IMR-90 (cell line): ENCODE results near the gene OLFM4. TPM values are rescaled to one million over a fixed set of nuclear protein-coding genes. Genes with fewer than 3 reads are reported as not detected.

Experiments used
- ATAC-seq: fragments of 200-7000 bp; cut with Tn5 transposase; 2 replicates; pipeline ENCODE4 v1.9.1; 2020; ENCODE audit warnings: low read depth, mild to moderate bottlenecking, moderate library complexity
- BruUV-seq: library from RNA; stranded (reverse); fragments of 400-500 nt; replicated peaks from 2 replicates; lab custom pipeline; 2021; lab: Mats Ljungman, UMichigan
- CTCF ChIA-PET: fragments of 300-600 bp; formaldehyde crosslinking; extraction: SDS; loops from one replicate; lab custom pipeline; 2021; ENCODE audit warnings: antibody characterized with exemption; lab: Yijun Ruan, JAX
- POLR2A ChIA-PET: fragments of 300-600 bp; sonication (Branson Sonifier 250); formaldehyde crosslinking; loops from one replicate; lab custom pipeline; 2022; ENCODE audit warnings: antibody characterized with exemption; ENCODE audit not compliant: unreplicated experiment; lab: Charles Lee
- DNase-seq: peaks from one replicate; pipeline ENCODE4 v3.0.0; 2013
- H2AFZ ChIP-seq: replicated peaks from 2 replicates; pipeline ENCODE3; 2013; ENCODE audit warnings: low read length, mild to moderate bottlenecking; ENCODE audit not compliant: poor library complexity
- H2AK5ac ChIP-seq: 2 replicates; pipeline ENCODE4 v1.6.1; 2013; ENCODE audit warnings: low read depth, low read length, inconsistent platforms
- H2AK9ac ChIP-seq: replicated peaks from 2 replicates; pipeline ENCODE3; 2013; ENCODE audit warnings: mild to moderate bottlenecking, low read depth, low read length, moderate library complexity; ENCODE audit not compliant: poor library complexity
- H2BK120ac ChIP-seq: 2 replicates; pipeline ENCODE4 v1.6.1; 2013; ENCODE audit warnings: low read depth, low read length, inconsistent platforms
- H2BK15ac ChIP-seq: 3 replicates; pipeline ENCODE4 v1.6.1; 2013; ENCODE audit warnings: low read depth, low read length, inconsistent platforms
- H2BK20ac ChIP-seq: 2 replicates; pipeline ENCODE4 v1.6.1; 2013; ENCODE audit warnings: low read depth, mild to moderate bottlenecking, inconsistent platforms, low read length, moderate library complexity
- H2BK5ac ChIP-seq: 2 replicates; pipeline ENCODE4 v1.6.1; 2013; ENCODE audit warnings: mild to moderate bottlenecking, low read depth, low read length, inconsistent platforms; ENCODE audit not compliant: poor library complexity, severe bottlenecking
- H3K14ac ChIP-seq: replicated peaks from 2 replicates; pipeline ENCODE4 v1.6.1; 2013; ENCODE audit warnings: low read depth, low read length, inconsistent platforms
- H3K18ac ChIP-seq: 2 replicates; pipeline ENCODE4 v1.6.1; 2013; ENCODE audit warnings: low read depth, low read length, control low read depth
- H3K23ac ChIP-seq: 2 replicates; pipeline ENCODE4 v1.6.1; 2013; ENCODE audit warnings: low read depth, low read length, inconsistent platforms
- H3K27ac ChIP-seq: 2 replicates; pipeline ENCODE4 v1.5.1; 2013; ENCODE audit warnings: mild to moderate bottlenecking, control low read depth, low read length; ENCODE audit not compliant: insufficient read depth
- H3K27me3 ChIP-seq: 2 replicates; pipeline ENCODE4 v1.6.1; 2013; ENCODE audit warnings: low read length; ENCODE audit not compliant: control insufficient read depth, insufficient read depth
- H3K36me3 ChIP-seq: 2 replicates; pipeline ENCODE4 v1.6.1; 2013; ENCODE audit warnings: low read length, mixed read lengths; ENCODE audit not compliant: control insufficient read depth, insufficient read depth
- H3K4ac ChIP-seq: 2 replicates; pipeline ENCODE4 v1.6.1; 2013; ENCODE audit warnings: low read depth, low read length, inconsistent platforms
- H3K4me1 ChIP-seq: 2 replicates; pipeline ENCODE4 v1.6.1; 2013; ENCODE audit warnings: low read length, mixed read lengths; ENCODE audit not compliant: control insufficient read depth, insufficient read depth
- H3K4me2 ChIP-seq: 2 replicates; pipeline ENCODE4 v1.6.1; 2013; ENCODE audit warnings: low read depth, mild to moderate bottlenecking, control low read depth, low read length, moderate library complexity
- H3K4me3 ChIP-seq: 2 replicates; pipeline ENCODE4 v1.5.1; 2013; ENCODE audit warnings: low read depth, mild to moderate bottlenecking, control low read depth, low read length, moderate library complexity; ENCODE audit not compliant: insufficient read depth
- H3K56ac ChIP-seq: 2 replicates; pipeline ENCODE4 v1.6.1; 2013; ENCODE audit warnings: low read length, inconsistent platforms; ENCODE audit not compliant: insufficient read depth; ENCODE audit errors: extremely low read depth
- H3K79me1 ChIP-seq, 2 experiments: 2 replicates each; pipeline ENCODE4 v1.6.1; 2013; ENCODE audit warnings: low read length in 2 of 2, inconsistent platforms in 1 of 2, low read depth in 1 of 2
- H3K9ac ChIP-seq: 2 replicates; pipeline ENCODE4 v1.6.1; 2013; ENCODE audit warnings: low read depth, low read length, control low read depth
- H3K9me1 ChIP-seq: 2 replicates; pipeline ENCODE4 v1.6.1; 2013; ENCODE audit warnings: low read length, inconsistent platforms; ENCODE audit not compliant: insufficient read depth
- H3K9me3 ChIP-seq: 2 replicates; pipeline ENCODE4 v1.6.1; 2013; ENCODE audit warnings: low read length; ENCODE audit not compliant: control insufficient read depth, insufficient read depth
- H4K20me1 ChIP-seq: 2 replicates; pipeline ENCODE4 v1.6.1; 2013; ENCODE audit warnings: low read length, inconsistent platforms; ENCODE audit not compliant: insufficient read depth
- H4K5ac ChIP-seq: 2 replicates; pipeline ENCODE4 v1.6.1; 2013; ENCODE audit warnings: mild to moderate bottlenecking, low read depth, low read length, control low read depth
- H4K8ac ChIP-seq, 2 experiments: 2 replicates each; pipeline ENCODE4 v1.6.1; 2013; ENCODE audit warnings: low read depth in 2 of 2, low read length in 2 of 2, control low read depth in 1 of 2, inconsistent platforms in 1 of 2
- H4K91ac ChIP-seq: 2 replicates; pipeline ENCODE4 v1.6.1; 2013; ENCODE audit warnings: low read depth, low read length, inconsistent platforms; ENCODE audit not compliant: insufficient read depth
- BHLHE40 ChIP-seq: fragments of 150-350 bp; IDR thresholded peaks from 2 replicates; pipeline ENCODE4 v1.6.1; 2016; ENCODE audit warnings: mild to moderate bottlenecking, low read depth, low read length
- CEBPB ChIP-seq: IDR thresholded peaks from 2 replicates; pipeline ENCODE4 v1.6.1; 2012; ENCODE audit warnings: low read depth, low read length, improper control_type of control experiment
- CHD1 ChIP-seq: IDR thresholded peaks from 2 replicates; pipeline ENCODE4 v1.6.1; 2012; ENCODE audit warnings: low read depth, low read length, improper control_type of control experiment
- CTCF ChIP-seq: conservative IDR thresholded peaks from 2 replicates; pipeline ENCODE4 v1.5.1; 2012; ENCODE audit warnings: mild to moderate bottlenecking, low read depth, low read length, improper control_type of control experiment
- ELK1 ChIP-seq: fragments of 150-350 bp; IDR thresholded peaks from 2 replicates; pipeline ENCODE4 v1.6.1; 2016; ENCODE audit warnings: low read depth, mild to moderate bottlenecking, low read length, moderate library complexity, borderline replicate concordance
- FOS ChIP-seq: fragments of 150-350 bp; IDR thresholded peaks from 2 replicates; pipeline ENCODE4 v1.6.1; 2016; ENCODE audit warnings: low read depth, low read length
- MAFK ChIP-seq: IDR thresholded peaks from 2 replicates; pipeline ENCODE4 v1.6.1; 2012; ENCODE audit warnings: low read depth, low read length, improper control_type of control experiment
- MAZ ChIP-seq: IDR thresholded peaks from 2 replicates; pipeline ENCODE4 v1.6.1; 2012; ENCODE audit warnings: low read depth, mild to moderate bottlenecking, low read length, improper control_type of control experiment, moderate library complexity, borderline replicate concordance
- MXI1 ChIP-seq: IDR thresholded peaks from 2 replicates; pipeline ENCODE4 v1.6.1; 2012; ENCODE audit warnings: low read depth, mild to moderate bottlenecking, low read length, moderate library complexity, borderline replicate concordance
- NFE2L2 ChIP-seq: fragments of 150-350 bp; IDR thresholded peaks from 2 replicates; pipeline ENCODE4 v1.6.1; 2016; ENCODE audit warnings: low read depth, mild to moderate bottlenecking, low read length
- POLR2A ChIP-seq: IDR thresholded peaks from 2 replicates; pipeline ENCODE4 v1.6.1; 2012; ENCODE audit warnings: mild to moderate bottlenecking, low read depth, low read length
- RAD21 ChIP-seq: IDR thresholded peaks from 2 replicates; pipeline ENCODE4 v1.6.1; 2012; ENCODE audit warnings: low read length, improper control_type of control experiment
- RCOR1 ChIP-seq: IDR thresholded peaks from 2 replicates; pipeline ENCODE4 v1.6.1; 2012; ENCODE audit warnings: mild to moderate bottlenecking, low read length, improper control_type of control experiment; ENCODE audit not compliant: insufficient replicate concordance
- RFX5 ChIP-seq: IDR thresholded peaks from 2 replicates; pipeline ENCODE4 v1.8.0; 2012; ENCODE audit warnings: low read depth, mild to moderate bottlenecking, low read length, moderate library complexity
- SMC3 ChIP-seq: fragments of 150-350 bp; IDR thresholded peaks from 2 replicates; pipeline ENCODE4 v1.6.1; 2016; ENCODE audit warnings: low read depth, mild to moderate bottlenecking, antibody characterized with exemption, low read length, moderate library complexity
- USF2 ChIP-seq: fragments of 150-350 bp; IDR thresholded peaks from 2 replicates; pipeline ENCODE4 v1.6.1; 2017; ENCODE audit warnings: mild to moderate bottlenecking, antibody characterized with exemption, low read length, low read depth
- WGBS, 2 experiments: methylation state at CpG; one replicate each; pipeline versions ENCODE4 v1.1.5 to v1.1.7; 2013; ENCODE audit warnings: missing lambda C conversion rate in 2 of 2; ENCODE audit not compliant: insufficient read length in 1 of 2; ENCODE audit errors: extremely low coverage in 2 of 2; 5-methylcytosine and 5-hydroxymethylcytosine counted together
- dilution Hi-C: fragments of 300-500 bp; cut with HindIII; formaldehyde crosslinking; loops from one replicate; pipeline ENCODE4 v1.14.3; 2018; ENCODE audit warnings: low sequenced_read_pairs; ENCODE audit not compliant: unreplicated experiment
- in situ Hi-C: fragments of 300-500 bp; cut with MboI; formaldehyde crosslinking; loops from 3 replicates; pipeline ENCODE4 v1.14.3; 2019; ENCODE audit warnings: low sequenced_read_pairs, inconsistent platforms, mixed read lengths
- intact Hi-C: fragments of 100-400 bp; cut with micrococcal nuclease; formaldehyde crosslinking; loops from 2 replicates; pipeline ENCODE4 v1.10.0; 2022
- polyA plus RNA-seq, 3 experiments: library from polyadenylated mRNA; depleted of rRNA; stranded (reverse); fragments of >200 nt; gene quantifications; 2 replicates each; pipeline ENCODE4 v1.2.3, GENCODE V29; 2012; ENCODE audit warnings: low replicate concordance in 1 of 3
- total RNA-seq: library from RNA; depleted of rRNA; stranded (reverse); fragments of >200 nt; gene quantifications from 2 replicates; pipeline ENCODE4 v1.2.3, GENCODE V29; 2012

The OLFM4 gene
- total and polyA plus RNA-seq, 2 of the 4 experiments (the other 2 are of a cell fraction) = not detected

- Histone ChIP-seq H3K9me1 (no peaks in the 10 kb centered on the region), H3K14ac (no peak overlapping the region), H2BK120ac (no peak overlapping the region), H3K4me1 (no peaks in the 10 kb centered on the region), H3K9ac (no peak overlapping the region), H2BK5ac (no peak overlapping the region), H3K27ac (no peak overlapping the region), H2BK20ac (no peak overlapping the region), H3K4me3 (no peak overlapping the region), H2AK5ac (no peak overlapping the region), H3K56ac (no peak overlapping the region), H3K36me3 (no peaks in the 10 kb centered on the region), H4K20me1 (no peaks in the 10 kb centered on the region), H4K5ac (no peak overlapping the region), H3K18ac (no peak overlapping the region), H3K27me3 (no peaks in the 10 kb centered on the region), H3K79me1 (no peaks in the 10 kb centered on the region), H2BK15ac (no peak overlapping the region), H2AK9ac (no peak overlapping the region), H3K23ac (no peak overlapping the region), H4K91ac (no peak overlapping the region), H3K4me2 (no peak overlapping the region), H3K4ac (no peak overlapping the region), H3K9me3 (no peaks in the 10 kb centered on the region), H2AFZ (no peak overlapping the region), H4K8ac (no peak overlapping the region)
- ATAC-seq (no peak), DNase-seq (no peak)
- BruUV-seq = no TSS peak
- in situ Hi-C loops = no loop called here
- TF ChIP-seq CEBPB (no peak), SMC3 (no peak), USF2 (no peak), RAD21 (no peak), MAZ (no peak), FOS (no peak), RCOR1 (no peak), BHLHE40 (no peak), CHD1 (no peak), POLR2A (no peak), MXI1 (no peak), RFX5 (no peak), CTCF (no peak), MAFK (no peak), ELK1 (no peak), NFE2L2 (no peak)
- CTCF ChIA-PET = no interaction called here
- POLR2A ChIA-PET = no interaction called here
- intact Hi-C loops = no loop called here
- no CpG with 5 or more reads among the region's 2 CpGs for WGBS, 2 experiments
- dilution Hi-C loops = no loop called here
These were observed 14.8 kb downstream of the OLFM4 start for GRCh38 chr13:53043398-53043797.
